Naive B cell (primary cell): ENCODE data around the gene LRRIQ4. TPM values are rescaled to one million over a fixed set of nuclear protein-coding genes. Genes with fewer than 3 reads are reported as not detected.

Experiments
- ATAC-seq, 2 donors: fragments of 150-1000 bp; cut with Tn5 transposase; 2 replicates each; pipeline ENCODE4 v1.10.0; 2021; ENCODE audit warnings: low read depth in 2 of 2, mild to moderate bottlenecking in 2 of 2, moderate library complexity in 2 of 2
- DNase-seq: peaks from one replicate; pipeline ENCODE4 v3.0.0; 2022
- H3K27ac Mint-ChIP-seq, 6 donors: one replicate each; pipeline ENCODE4 v1.8.0; 2020 to 2022; ENCODE audit warnings: mild to moderate bottlenecking in 6 of 6, mixed read lengths in 6 of 6, moderate library complexity in 5 of 6, inconsistent platforms in 2 of 6
- H3K27me3 Mint-ChIP-seq, 3 donors: one replicate each; pipeline ENCODE4 v1.8.0; 2021 to 2022; ENCODE audit warnings: mixed read lengths in 3 of 3, mild to moderate bottlenecking in 1 of 3
- H3K36me3 Mint-ChIP-seq, 2 donors: one replicate each; pipeline ENCODE4 v1.8.0; 2020 to 2022; ENCODE audit warnings: mixed read lengths in 2 of 2, inconsistent platforms in 1 of 2, mild to moderate bottlenecking in 1 of 2
- H3K4me1 Mint-ChIP-seq, 3 donors: one replicate each; pipeline ENCODE4 v1.8.0; 2020 to 2022; ENCODE audit warnings: mixed read lengths in 3 of 3, inconsistent platforms in 1 of 3, mild to moderate bottlenecking in 1 of 3, moderate library complexity in 1 of 3
- H3K4me3 Mint-ChIP-seq, 8 donors: one replicate each; pipeline ENCODE4 v1.8.0; 2020 to 2022; ENCODE audit warnings: mild to moderate bottlenecking in 8 of 8, mixed read lengths in 8 of 8, moderate library complexity in 8 of 8, inconsistent platforms in 2 of 8
- H3K9me3 Mint-ChIP-seq, 7 donors: one replicate each; pipeline ENCODE4 v1.8.0; 2020 to 2022; ENCODE audit warnings: mixed read lengths in 7 of 7, mild to moderate bottlenecking in 5 of 7, inconsistent platforms in 2 of 7, moderate library complexity in 1 of 7
- polyA plus RNA-seq, 6 donors: library from polyadenylated mRNA; unstranded; fragments of 300-500 nt; fragmentation: Illumina TruSeq; gene quantifications; one replicate each; pipeline ENCODE4 v1.2.3, GENCODE V29; 2021; ENCODE audit warnings: low read depth in 6 of 6

Gene LRRIQ4
- polyA plus RNA-seq, 6 donors from 2014 or later = 0.27 TPM; not detected in 5

- Mint-ChIP-seq H3K4me1 (peaks cover 23 to 34% (median 33%) of the 10 kb centered on the region in 3 donors), H3K9me3 (peaks cover 0 to 2% (median 0%) of the 10 kb centered on the region in 7 donors), H3K27ac (peak within 1 kb of the TSS in 5 of 6 donors; percentile 39 to 86 (median 70)), H3K4me3 (no peak within 1 kb of the TSS), H3K36me3 (no peaks in the 10 kb centered on the region), H3K27me3 (no peaks in the 10 kb centered on the region)
- ATAC-seq (no peak), DNase-seq (no peak)
Measured at GRCh38 chr3:169869484-169870220, 57.0 kb downstream of the LRRIQ4 start, which contains the start of gene LRRC31. Gene LRRC31 (minus strand): TSS chr3:169869935. CDS start chr3:169869807, 128 bp downstream.

- peaks cover 12 to 20% (median 18%) of the 10 kb centered on the region in 3 donors for H3K4me1 Mint-ChIP-seq
- DNase-seq = no peak
- no peaks in the 10 kb centered on the region for H3K27me3 Mint-ChIP-seq
- ATAC-seq = peak in 1 of 2 donors; percentile 51
- no peaks in the 10 kb centered on the region for H3K36me3 Mint-ChIP-seq
- H3K4me3 Mint-ChIP-seq = peak overlapping the region in 1 of 8 donors; percentile 1
- H3K9me3 Mint-ChIP-seq = peaks cover 0 to 2% (median 0%) of the 10 kb centered on the region in 7 donors
- H3K27ac Mint-ChIP-seq = peak overlapping the region in 5 of 6 donors; percentile 4 to 81 (median 59)
Measured at GRCh38 chr3:169871129-169871886, 58.6 kb downstream of the LRRIQ4 start.

- H3K27ac Mint-ChIP-seq = peak overlapping the region in 1 of 6 donors; percentile 42
- no peaks in the 10 kb centered on the region for H3K27me3 Mint-ChIP-seq
- H3K9me3 Mint-ChIP-seq = no peaks in the 10 kb centered on the region
- no peak overlapping the region for H3K4me3 Mint-ChIP-seq
- H3K4me1 Mint-ChIP-seq = peaks cover 0 to 7% (median 5%) of the 10 kb centered on the region in 3 donors
- DNase-seq (no peak), ATAC-seq (no peak)
- H3K36me3 Mint-ChIP-seq = no peaks in the 10 kb centered on the region
Measured at GRCh38 chr3:169879013-169879557, 66.4 kb downstream of the LRRIQ4 start.

- Mint-ChIP-seq H3K36me3 (no peaks in the 10 kb centered on the region), H3K9me3 (no peaks in the 10 kb centered on the region), H3K4me3 (no peak overlapping the region), H3K4me1 (peaks cover 0 to 13% (median 7%) of the 10 kb centered on the region in 3 donors), H3K27me3 (no peaks in the 10 kb centered on the region), H3K27ac (no peak overlapping the region)
- DNase-seq (no peak), ATAC-seq (no peak)
Measured at GRCh38 chr3:169879845-169880575, 67.3 kb downstream of the LRRIQ4 start.

- no peak for ATAC-seq
- H3K4me1 Mint-ChIP-seq = peaks cover 0 to 13% (median 7%) of the 10 kb centered on the region in 3 donors
- H3K27ac Mint-ChIP-seq = peak overlapping the region in 1 of 6 donors; percentile 65
Measured at GRCh38 chr3:169880576-169881250, 68.0 kb downstream of the LRRIQ4 start.

GRCh38 chr3:169886671-169887070, 74.0 kb downstream of the LRRIQ4 start:
- H3K4me1 Mint-ChIP-seq = peaks cover 0 to 8% (median 2%) of the 10 kb centered on the region in 3 donors
- no peaks in the 10 kb centered on the region for H3K9me3 Mint-ChIP-seq
- peak overlapping the region in 1 of 8 donors; percentile 35 for H3K4me3 Mint-ChIP-seq
- H3K27me3 Mint-ChIP-seq = no peaks in the 10 kb centered on the region
- no peak for DNase-seq
- no peak overlapping the region for H3K27ac Mint-ChIP-seq
- ATAC-seq = no peak
- no peaks in the 10 kb centered on the region for H3K36me3 Mint-ChIP-seq

More at GRCh38 chr3:169880576-169881250, 68.0 kb downstream of the LRRIQ4 start:
- Mint-ChIP-seq H3K36me3 (no peaks in the 10 kb centered on the region), H3K9me3 (no peaks in the 10 kb centered on the region), H3K4me3 (no peak overlapping the region), H3K27me3 (no peaks in the 10 kb centered on the region)
- no peak for DNase-seq

Other genes with a start within 250 kb of the LRRIQ4 start
- gene MECOM, start 149.2 kb upstream of the LRRIQ4 start, polyA plus RNA-seq = not detected
- gene TERC, start 47.8 kb upstream of the LRRIQ4 start, polyA plus RNA-seq = 1 to 10 TPM in 3 of 6 donors, not detected in 3; 1.9 to 3.3 (median 1.9) TPM
- under 1 TPM in 5 of 6 donors, not detected in 1; 0.12 to 0.59 (median 0.23) TPM for gene ACTRT3, start 43.3 kb upstream of the LRRIQ4 start, polyA plus RNA-seq
- gene MYNN, start 39.5 kb upstream of the LRRIQ4 start, polyA plus RNA-seq = 10 to 100 TPM; 18.7 to 44.1 (median 20.4) TPM
- gene LRRC34, start within 50 bp of the LRRIQ4 start, polyA plus RNA-seq = 1 to 10 TPM in 4 of 6 donors, under 1 TPM in 2; 0.49 to 4.3 (median 1.8) TPM
- gene LRRC31, start 57.1 kb downstream of the LRRIQ4 start, polyA plus RNA-seq = not detected
- under 1 TPM in 2 of 6 donors, not detected in 4; 0.11 to 0.17 TPM for gene SAMD7, start 98.7 kb downstream of the LRRIQ4 start, polyA plus RNA-seq
- 100 to 1,000 TPM; 290 to 440 (median 404) TPM for gene SEC62, start 153.9 kb downstream of the LRRIQ4 start, polyA plus RNA-seq
- gene GPR160, start 225.1 kb downstream of the LRRIQ4 start, polyA plus RNA-seq = 10 to 100 TPM; 49.4 to 92.1 (median 65.5) TPM